Right lobe of liver (tissue), 6 donors: Measurements from ENCODE around the gene ZNF652. TPM values are rescaled to one million over a fixed set of nuclear protein-coding genes. Genes with fewer than 3 reads are reported as not detected.

Source experiments
- ATAC-seq, 4 donors: fragments of 200-7000 bp; cut with Tn5 transposase; one replicate each; pipeline ENCODE4 v1.9.1; 2020; ENCODE audit warnings: mild to moderate bottlenecking in 4 of 4, moderate library complexity in 4 of 4
- DNase-seq, 3 donors: peaks; one replicate each; pipeline ENCODE4 v3.0.0-alpha.2; 2020
- H3K27ac ChIP-seq, 3 donors: fragments of 200-600 bp; one replicate each; pipeline ENCODE4 v1.8.0; 2022
- H3K27me3 ChIP-seq, 2 donors: fragments of 200-600 bp; one replicate each; pipeline ENCODE4 v1.8.0; 2022
- H3K36me3 ChIP-seq, 4 donors: fragments of 200-600 bp; sonication (generic) in 1 of 4; one replicate each; pipeline versions ENCODE4 v1.5.1 to v1.8.0; 2017 to 2022; ENCODE audit warnings: control low read depth in 1 of 4
- H3K4me1 ChIP-seq, 4 donors: fragments of 200-600 bp; sonication (generic) in 1 of 4; one replicate each; pipeline versions ENCODE4 v1.5.1 to v1.8.0; 2017 to 2022; ENCODE audit warnings: control low read depth in 1 of 4
- H3K4me3 ChIP-seq, 3 donors: fragments of 200-600 bp; one replicate each; pipeline ENCODE4 v1.8.0; 2022
- H3K9me3 ChIP-seq, 4 donors: fragments of 200-600 bp; sonication (generic) in 1 of 4; one replicate each; pipeline versions ENCODE4 v1.5.1 to v1.8.0; 2017 to 2022; ENCODE audit warnings: control low read depth in 1 of 4
- POLR2A ChIP-seq: fragments of 450-650 bp; IDR thresholded peaks from one replicate; pipeline ENCODE4 v1.6.1; 2017; ENCODE audit warnings: antibody characterized with exemption, mild to moderate bottlenecking
- WGBS: methylation state at CpG from one replicate; pipeline ENCODE4 v1.1.6; 2018; ENCODE audit warnings: low coverage, low lambda C conversion rate; ENCODE audit not compliant: insufficient coverage; ENCODE audit errors: missing lambda C conversion rate; 5-methylcytosine and 5-hydroxymethylcytosine counted together
- intact Hi-C, 2 donors: fragments of 100-400 bp; cut with DNase I; formaldehyde crosslinking; loops; one replicate each; pipeline versions ENCODE4 v1.11.2 to v1.14.1; 2022
- total RNA-seq, 6 experiments: library from RNA; depleted of rRNA in 2 of 6; stranded (reverse); fragments of >200 nt in 2 of 6; fragmentation: NEBNext Ultra II Directional in 3 of 6; extraction: Animal tissue kit (Norgen Biotek cat#: 25700) in 3 of 6; gene quantifications; one replicate each; pipeline versions ENCODE4 v1.1.0 to v1.2.4, GENCODE V29; 2016 to 2023
- TF ChIP-seq, protein P1 (sequence below), 4 donors: fragments of 200-600 bp in 3 of 4; fragments of 450-650 bp in 1 of 4; IDR thresholded peaks; one replicate each; pipeline versions ENCODE4 v1.5.1 to v1.8.0; 2016 to 2022; ENCODE audit warnings: antibody characterized with exemption in 4 of 4, mild to moderate bottlenecking in 2 of 4
- donor health status: DM: no; HTN: yes; CAD: no.
- donor health status: DM: no; HTN: no; CAD: no.
- donor health status: DM: no; HTN: no; CAD: no.
- donor health status: DM: no; HTN: yes; CAD: no.
- donor health status: DM: no; HTN: yes; CAD: no.

Gene ZNF652
- total RNA-seq, 6 experiments from 2014 or later: 16.9 to 36.8 (median 24.3) TPM

DNA sequence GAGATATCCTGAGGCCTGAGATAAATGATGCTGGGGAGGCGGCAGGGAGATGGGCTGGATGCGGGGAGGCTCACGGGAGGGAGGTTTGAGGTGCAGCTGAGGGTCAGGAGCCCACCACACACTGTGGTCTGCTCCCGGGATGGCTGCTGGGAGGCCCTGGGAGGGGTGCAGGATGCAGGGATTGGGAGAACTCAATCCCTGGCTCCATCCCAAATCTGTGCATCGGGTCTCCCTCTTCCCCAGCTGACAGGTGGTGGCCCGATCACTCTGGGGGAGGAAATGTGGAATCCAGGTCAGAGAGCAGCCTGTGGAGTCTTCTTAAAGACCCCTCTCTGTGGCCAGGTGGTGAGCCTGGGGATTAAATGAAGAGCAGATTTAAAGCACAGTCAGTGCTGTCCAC lies 40.7 kb upstream of the ZNF652 start:
- TF ChIP-seq, protein P1, sequence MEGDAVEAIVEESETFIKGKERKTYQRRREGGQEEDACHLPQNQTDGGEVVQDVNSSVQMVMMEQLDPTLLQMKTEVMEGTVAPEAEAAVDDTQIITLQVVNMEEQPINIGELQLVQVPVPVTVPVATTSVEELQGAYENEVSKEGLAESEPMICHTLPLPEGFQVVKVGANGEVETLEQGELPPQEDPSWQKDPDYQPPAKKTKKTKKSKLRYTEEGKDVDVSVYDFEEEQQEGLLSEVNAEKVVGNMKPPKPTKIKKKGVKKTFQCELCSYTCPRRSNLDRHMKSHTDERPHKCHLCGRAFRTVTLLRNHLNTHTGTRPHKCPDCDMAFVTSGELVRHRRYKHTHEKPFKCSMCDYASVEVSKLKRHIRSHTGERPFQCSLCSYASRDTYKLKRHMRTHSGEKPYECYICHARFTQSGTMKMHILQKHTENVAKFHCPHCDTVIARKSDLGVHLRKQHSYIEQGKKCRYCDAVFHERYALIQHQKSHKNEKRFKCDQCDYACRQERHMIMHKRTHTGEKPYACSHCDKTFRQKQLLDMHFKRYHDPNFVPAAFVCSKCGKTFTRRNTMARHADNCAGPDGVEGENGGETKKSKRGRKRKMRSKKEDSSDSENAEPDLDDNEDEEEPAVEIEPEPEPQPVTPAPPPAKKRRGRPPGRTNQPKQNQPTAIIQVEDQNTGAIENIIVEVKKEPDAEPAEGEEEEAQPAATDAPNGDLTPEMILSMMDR (IDR thresholded peaks at IDR 0.05): no peak
- no peak for TF ChIP-seq POLR2A
- DNase-seq (no peak), ATAC-seq (no peak)
- Histone ChIP-seq H3K36me3 (peaks cover 0 to 32% (median 20%) of the 10 kb centered on the region in 4 donors), H3K4me3 (no peak overlapping the region), H3K9me3 (no peaks in the 10 kb centered on the region), H3K27me3 (no peaks in the 10 kb centered on the region), H3K27ac (no peak overlapping the region), H3K4me1 (no peaks in the 10 kb centered on the region)
- intact Hi-C loops: no loop called here
- no CpG with 5 or more reads among the region's 6 CpGs for WGBS

DNA sequence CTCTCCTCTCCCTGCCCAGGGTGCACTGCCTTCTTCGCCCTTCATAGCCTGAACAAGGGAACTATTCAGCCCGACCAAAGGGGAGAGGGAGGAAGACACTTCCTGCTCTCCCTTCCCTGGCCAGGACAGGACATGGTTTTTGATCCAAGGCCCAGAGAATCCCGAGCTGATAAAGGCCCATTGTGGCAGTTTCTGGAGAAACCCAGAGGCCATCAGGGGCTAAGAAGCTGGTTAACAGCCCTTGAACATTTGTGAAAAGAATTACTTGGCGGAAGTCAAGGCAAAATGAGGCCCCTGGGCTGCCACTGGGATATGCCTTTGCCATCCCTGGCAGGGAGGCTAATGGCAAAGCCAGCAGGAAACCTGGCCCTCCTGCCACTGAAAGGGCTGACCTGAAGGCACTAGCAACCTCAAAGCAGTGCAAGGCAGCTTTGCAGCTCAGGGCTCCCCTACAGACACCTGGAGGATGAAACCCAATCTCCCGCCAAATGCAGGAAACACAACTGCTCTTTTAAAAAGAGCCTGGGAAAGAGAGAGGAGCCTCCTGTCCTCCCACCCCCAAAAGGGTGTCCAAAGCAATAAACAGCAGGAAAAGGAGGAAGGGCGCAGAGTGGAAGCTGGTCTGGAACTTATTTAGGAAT lies 40.0 kb upstream of the ZNF652 start:
- Histone ChIP-seq H3K9me3 (no peaks in the 10 kb centered on the region), H3K36me3 (peaks cover 0 to 28% (median 18%) of the 10 kb centered on the region in 4 donors), H3K4me3 (no peak overlapping the region), H3K4me1 (no peaks in the 10 kb centered on the region), H3K27ac (no peak overlapping the region), H3K27me3 (no peaks in the 10 kb centered on the region)
- WGBS: 70% methylated on average over 5 of the region's 6 CpGs
- ATAC-seq (no peak), DNase-seq (peak in 1 of 3 donors; percentile 12)
- TF ChIP-seq POLR2A: no peak
- TF ChIP-seq, protein P1 (IDR thresholded peaks at IDR 0.05): no peak
- intact Hi-C loops: no loop called here

DNA sequence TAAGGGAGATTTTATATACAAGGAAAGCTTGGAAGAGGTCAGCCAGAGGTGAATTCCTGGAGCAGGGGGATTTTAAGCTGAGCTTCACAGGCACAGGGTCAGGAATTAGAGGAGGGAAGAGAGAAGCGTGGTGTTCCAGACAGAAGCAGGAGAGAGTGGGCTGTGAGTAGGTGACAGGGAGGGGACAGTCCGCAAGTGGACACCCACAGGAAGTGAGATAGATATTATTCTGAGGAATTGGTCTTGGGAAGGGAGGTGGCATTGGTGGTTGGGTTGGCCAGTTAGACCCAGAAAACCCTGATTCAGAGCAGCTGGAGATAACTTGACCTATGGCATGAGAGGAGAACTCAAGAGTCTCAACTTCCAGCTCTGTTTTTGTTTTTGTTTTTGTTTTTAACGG lies 37.9 kb upstream of the ZNF652 start:
- Histone ChIP-seq H3K27ac (no peak overlapping the region), H3K9me3 (no peaks in the 10 kb centered on the region), H3K27me3 (no peaks in the 10 kb centered on the region), H3K4me3 (no peak overlapping the region), H3K36me3 (peaks cover 0 to 7% (median 3%) of the 10 kb centered on the region in 4 donors), H3K4me1 (peaks cover 0 to under 1% (median 0%) of the 10 kb centered on the region in 4 donors)
- intact Hi-C loops: loop anchor here in 1 of 2 donors (5.0 kb wide), 1 partner anchor 88 kb away; no protein-coding TSS in a partner anchor
- 50% methylated on average over 3 of the region's 3 CpGs for WGBS
- TF ChIP-seq, protein P1 (IDR thresholded peaks at IDR 0.05): no peak
- no peak for TF ChIP-seq POLR2A
- no peak for DNase-seq
- ATAC-seq: no peak

DNA sequence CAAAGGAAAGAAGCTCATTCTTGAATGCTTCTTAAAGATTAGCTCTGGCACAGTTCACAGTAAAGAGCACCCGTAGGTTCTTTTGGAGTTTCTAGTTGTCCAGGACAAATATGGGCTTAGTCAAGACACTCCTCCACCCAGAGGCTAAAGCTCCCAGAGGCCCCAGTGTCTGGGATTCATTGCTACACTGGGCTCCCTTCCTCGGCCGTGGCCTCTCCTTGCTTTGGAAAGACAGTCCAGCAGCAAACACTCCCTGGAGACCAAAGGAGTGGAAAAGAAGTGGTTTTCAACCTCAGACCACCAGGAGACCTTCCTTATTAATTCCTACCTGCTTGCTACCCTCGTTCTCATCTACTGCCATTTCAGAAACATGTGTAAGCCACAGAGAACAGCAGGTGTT lies 35.5 kb upstream of the ZNF652 start:
- intact Hi-C loops: loop anchor here in 1 of 2 donors (5.0 kb wide), 1 partner anchor 85 kb away; no protein-coding TSS in a partner anchor
- H3K9me3 ChIP-seq: no peaks in the 10 kb centered on the region
- TF ChIP-seq, protein P1 (IDR thresholded peaks at IDR 0.05): no peak
- no peak for TF ChIP-seq POLR2A
- DNase-seq (no peak), ATAC-seq (no peak)
- H3K4me3 ChIP-seq: no peak overlapping the region
- no peaks in the 10 kb centered on the region for H3K27me3 ChIP-seq
- no peak overlapping the region for H3K27ac ChIP-seq
- peaks cover 0 to 4% (median 0%) of the 10 kb centered on the region in 4 donors for H3K4me1 ChIP-seq
- WGBS: 58% methylated on average over 3 of the region's 4 CpGs
- H3K36me3 ChIP-seq: no peaks in the 10 kb centered on the region
